ENCODE data around the gene ARF6.

The ARF6 gene

DNA sequence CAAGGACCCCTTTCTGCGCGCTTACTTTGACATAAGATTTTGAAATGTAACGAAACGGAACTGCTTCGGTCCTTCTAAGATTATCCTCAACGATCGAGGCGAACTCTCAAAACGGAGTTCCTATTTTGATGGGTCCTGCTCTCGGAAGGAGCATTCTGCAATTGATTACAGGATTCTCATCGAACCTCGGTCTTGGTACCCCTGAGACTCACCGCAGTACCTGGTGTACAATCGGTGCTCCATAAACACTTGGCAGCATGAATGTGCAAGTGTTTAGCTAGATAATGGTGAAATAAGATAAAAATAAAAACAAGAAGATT, 39.8 kb upstream of the ARF6 start:
- H4K20me1 ChIP-seq (ENCODE audit: insufficient read depth, low read length) = peaks cover 4% of the 10 kb centered on the region
- H3K36me3 ChIP-seq (replicated peaks; ENCODE audit: low read depth, low read length) = peaks cover 18% of the 10 kb centered on the region
- peak overlapping the region; percentile 100 for H2AFZ ChIP-seq (ENCODE audit: low read depth, low read length)
- H3K4me2 ChIP-seq (ENCODE audit: low read length) = peak overlapping the region; percentile 84
- no peak for TF ChIP-seq EZH2phosphoT487 (IDR thresholded peaks at IDR 0.05; ENCODE audit: low read depth)
- TF ChIP-seq, protein P1, sequence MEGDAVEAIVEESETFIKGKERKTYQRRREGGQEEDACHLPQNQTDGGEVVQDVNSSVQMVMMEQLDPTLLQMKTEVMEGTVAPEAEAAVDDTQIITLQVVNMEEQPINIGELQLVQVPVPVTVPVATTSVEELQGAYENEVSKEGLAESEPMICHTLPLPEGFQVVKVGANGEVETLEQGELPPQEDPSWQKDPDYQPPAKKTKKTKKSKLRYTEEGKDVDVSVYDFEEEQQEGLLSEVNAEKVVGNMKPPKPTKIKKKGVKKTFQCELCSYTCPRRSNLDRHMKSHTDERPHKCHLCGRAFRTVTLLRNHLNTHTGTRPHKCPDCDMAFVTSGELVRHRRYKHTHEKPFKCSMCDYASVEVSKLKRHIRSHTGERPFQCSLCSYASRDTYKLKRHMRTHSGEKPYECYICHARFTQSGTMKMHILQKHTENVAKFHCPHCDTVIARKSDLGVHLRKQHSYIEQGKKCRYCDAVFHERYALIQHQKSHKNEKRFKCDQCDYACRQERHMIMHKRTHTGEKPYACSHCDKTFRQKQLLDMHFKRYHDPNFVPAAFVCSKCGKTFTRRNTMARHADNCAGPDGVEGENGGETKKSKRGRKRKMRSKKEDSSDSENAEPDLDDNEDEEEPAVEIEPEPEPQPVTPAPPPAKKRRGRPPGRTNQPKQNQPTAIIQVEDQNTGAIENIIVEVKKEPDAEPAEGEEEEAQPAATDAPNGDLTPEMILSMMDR (IDR thresholded peaks at IDR 0.05; ENCODE audit: low read depth, low read length) = no peak; the same call in 1 of the 2 replicates
- peak overlapping the region; percentile 90 for H3K9ac ChIP-seq (ENCODE audit: low read length)
- no peaks in the 10 kb centered on the region for H3K9me3 ChIP-seq (ENCODE audit: insufficient read depth, low read length)
- peaks cover 17% of the 10 kb centered on the region for H3K4me1 ChIP-seq (ENCODE audit: low read length)
- H3K4me3 ChIP-seq (ENCODE audit: low read length) = peak overlapping the region; percentile 91
- H3K27ac ChIP-seq (ENCODE audit: low read length) = peak overlapping the region; percentile 72
- H3K79me2 ChIP-seq (ENCODE audit: low read length) = peaks cover 45% of the 10 kb centered on the region
- H3K27me3 ChIP-seq (ENCODE audit: low read depth, low read length) = no peaks in the 10 kb centered on the region

DNA sequence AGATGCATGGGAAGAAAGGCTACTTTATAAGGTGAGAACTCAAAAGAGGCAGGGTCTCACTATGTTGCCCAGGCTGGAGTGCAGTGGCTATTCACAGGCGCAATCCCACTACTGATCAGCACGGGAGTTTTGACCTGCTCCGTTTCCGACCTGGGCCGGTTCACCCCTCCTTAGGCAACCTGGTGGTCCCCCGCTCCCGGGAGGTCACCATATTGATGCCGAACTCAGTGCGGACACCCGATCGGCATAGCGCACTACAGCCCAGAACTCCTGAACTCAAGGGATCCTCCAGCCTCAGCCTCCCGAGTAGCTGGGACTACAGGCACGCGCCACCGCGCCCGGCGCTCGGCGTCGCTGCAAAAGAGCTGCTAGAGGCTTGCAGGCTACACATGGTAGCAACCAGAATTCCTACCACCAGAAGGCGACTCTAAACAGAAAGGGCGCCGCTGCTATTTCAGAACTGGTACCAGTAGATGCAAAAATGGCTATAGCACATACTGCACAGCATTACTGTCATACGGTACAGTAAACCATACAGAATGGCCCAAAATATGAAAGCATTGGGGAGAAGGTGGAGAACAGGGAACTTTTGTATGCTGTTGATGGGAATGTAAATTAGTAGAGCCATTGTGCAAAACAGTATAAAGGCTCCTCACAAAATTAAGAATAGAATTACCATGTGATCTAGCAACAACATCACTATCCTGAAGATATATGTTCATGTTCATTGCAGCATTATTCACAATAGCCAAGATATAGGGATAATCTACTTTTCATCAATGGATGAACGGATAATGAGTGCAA, 39.1 kb upstream of the ARF6 start:
- Histone ChIP-seq H3K79me2 (ENCODE audit: low read length) (peaks cover 41% of the 10 kb centered on the region), H3K27me3 (ENCODE audit: low read depth, low read length) (no peaks in the 10 kb centered on the region), H4K20me1 (ENCODE audit: insufficient read depth, low read length) (peaks cover 4% of the 10 kb centered on the region), H3K4me1 (ENCODE audit: low read length) (peaks cover 19% of the 10 kb centered on the region), H3K4me3 (ENCODE audit: low read length) (peak overlapping the region; percentile 91), H3K9me3 (ENCODE audit: insufficient read depth, low read length) (no peaks in the 10 kb centered on the region), H3K27ac (ENCODE audit: low read length) (no peak overlapping the region), H3K36me3 (replicated peaks; ENCODE audit: low read depth, low read length) (peaks cover 17% of the 10 kb centered on the region), H2AFZ (ENCODE audit: low read depth, low read length) (peak overlapping the region; percentile 100), H3K9ac (ENCODE audit: low read length) (peak overlapping the region; percentile 90; the same call in 1 of the 2 replicates), H3K4me2 (ENCODE audit: low read length) (peak overlapping the region; percentile 84)
- TF ChIP-seq, protein P1 (IDR thresholded peaks at IDR 0.05; ENCODE audit: low read depth, low read length) = peak; percentile 65
- TF ChIP-seq EZH2phosphoT487 (IDR thresholded peaks at IDR 0.05; ENCODE audit: low read depth) = no peak

DNA sequence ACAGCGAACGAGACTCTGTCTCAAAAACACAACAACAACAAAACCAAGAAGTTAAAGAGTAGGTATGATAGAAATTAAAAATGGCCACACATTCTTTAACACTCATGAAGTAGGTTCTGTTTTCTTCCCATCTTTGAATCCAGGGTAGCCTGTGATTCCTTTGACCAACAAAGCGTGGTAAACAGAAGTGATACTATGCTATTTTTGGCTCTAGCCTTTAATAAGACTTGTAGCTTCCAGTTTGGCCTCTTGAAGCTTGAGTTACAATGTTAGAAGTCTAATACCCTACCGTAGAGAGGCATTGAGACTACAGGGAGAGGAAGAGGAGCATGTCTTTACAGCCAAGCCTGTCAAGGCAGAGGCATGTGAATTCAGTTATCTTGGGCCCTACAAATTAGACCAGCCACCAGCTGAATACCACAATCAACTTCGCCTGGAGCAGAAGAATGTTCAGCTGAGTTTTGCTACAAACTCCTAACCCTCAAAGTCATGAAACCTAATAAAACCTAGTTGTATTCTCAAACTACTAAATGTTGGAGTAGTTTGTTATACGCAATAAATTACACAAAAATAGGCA, 35.4 kb upstream of the ARF6 start:
- Histone ChIP-seq H3K27me3 (ENCODE audit: low read depth, low read length) (no peaks in the 10 kb centered on the region), H3K4me3 (ENCODE audit: low read length) (no peak overlapping the region), H3K9me3 (ENCODE audit: insufficient read depth, low read length) (no peaks in the 10 kb centered on the region), H3K4me2 (ENCODE audit: low read length) (no peak overlapping the region), H3K79me2 (ENCODE audit: low read length) (peaks cover 3% of the 10 kb centered on the region), H2AFZ (ENCODE audit: low read depth, low read length) (no peak overlapping the region), H3K4me1 (ENCODE audit: low read length) (peaks cover 16% of the 10 kb centered on the region), H3K27ac (ENCODE audit: low read length) (peak overlapping the region; percentile 29; the same call in 1 of the 2 replicates), H3K36me3 (replicated peaks; ENCODE audit: low read depth, low read length) (no peaks in the 10 kb centered on the region), H4K20me1 (ENCODE audit: insufficient read depth, low read length) (no peaks in the 10 kb centered on the region), H3K9ac (ENCODE audit: low read length) (no peak overlapping the region)
- TF ChIP-seq, protein P1 (IDR thresholded peaks at IDR 0.05; ENCODE audit: low read depth, low read length) = no peak
- no peak for TF ChIP-seq EZH2phosphoT487 (IDR thresholded peaks at IDR 0.05; ENCODE audit: low read depth)

DNA sequence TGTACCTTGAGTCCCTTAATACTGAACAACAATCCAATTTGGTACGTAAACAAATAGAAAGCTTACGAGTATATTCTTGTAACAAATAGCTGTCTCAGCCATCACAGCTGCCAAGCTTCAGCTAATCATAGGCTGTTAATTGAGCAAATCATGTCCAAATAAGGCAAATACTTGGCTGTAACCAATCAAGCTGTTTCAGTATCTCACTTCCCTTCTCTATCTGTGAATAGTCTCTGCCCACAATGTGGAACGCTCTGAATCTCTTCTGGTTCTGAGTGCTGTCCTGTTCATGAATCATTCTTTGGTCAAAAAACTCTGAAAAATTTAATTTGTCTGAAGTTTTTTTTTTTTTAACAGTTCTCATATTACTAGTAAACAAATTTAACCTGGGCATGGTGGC, 34.5 kb upstream of the ARF6 start:
- H3K36me3 ChIP-seq (replicated peaks; ENCODE audit: low read depth, low read length) = no peaks in the 10 kb centered on the region
- no peaks in the 10 kb centered on the region for H3K9me3 ChIP-seq (ENCODE audit: insufficient read depth, low read length)
- H3K79me2 ChIP-seq (ENCODE audit: low read length) = peaks cover 4% of the 10 kb centered on the region; the same call in 1 of the 2 replicates
- no peak overlapping the region for H3K27ac ChIP-seq (ENCODE audit: low read length)
- H3K4me2 ChIP-seq (ENCODE audit: low read length) = no peak overlapping the region
- H4K20me1 ChIP-seq (ENCODE audit: insufficient read depth, low read length) = no peaks in the 10 kb centered on the region
- no peak overlapping the region for H2AFZ ChIP-seq (ENCODE audit: low read depth, low read length)
- no peak overlapping the region for H3K4me3 ChIP-seq (ENCODE audit: low read length)
- no peaks in the 10 kb centered on the region for H3K27me3 ChIP-seq (ENCODE audit: low read depth, low read length)
- TF ChIP-seq, protein P1 (IDR thresholded peaks at IDR 0.05; ENCODE audit: low read depth, low read length) = no peak
- no peak for TF ChIP-seq EZH2phosphoT487 (IDR thresholded peaks at IDR 0.05; ENCODE audit: low read depth)
- no peak overlapping the region for H3K9ac ChIP-seq (ENCODE audit: low read length)
- peaks cover 16% of the 10 kb centered on the region for H3K4me1 ChIP-seq (ENCODE audit: low read length)
